ENCODE results near the gene PNLDC1. TPM values are rescaled to one million over a fixed set of nuclear protein-coding genes. Genes with fewer than 3 reads are reported as not detected.

Gene PNLDC1
- total and polyA plus RNA-seq, 9 of the 15 experiments (the other 6 are each of a cell fraction or from before 2014, with no cell fraction given): 0.12 TPM; not detected in 8

- Histone ChIP-seq H4K20me1 (replicated peaks; ENCODE audit: control insufficient read depth, insufficient read depth, low read length) (no peaks in the 10 kb centered on the region), H3K4me1 (replicated peaks in 1 of 2; ENCODE audit: control insufficient read depth in 2 of 2, insufficient read depth in 2 of 2, low read length in 2 of 2) (peaks cover 16 to 26% of the 10 kb centered on the region in 2 experiments; a peak in 4 of 5 replicates), H3K79me2 (ENCODE audit: control insufficient read depth, insufficient read depth, low read length) (peaks cover 33% of the 10 kb centered on the region), H3K9me1 (ENCODE audit: control insufficient read depth, insufficient read depth, low read length) (no peaks in the 10 kb centered on the region), H3K9ac (ENCODE audit: insufficient read depth in 1 of 2, low read depth in 2 of 2, low read length in 2 of 2) (no peak overlapping the region), H3K27me3 (ENCODE audit: control insufficient read depth in 2 of 2, insufficient read depth in 2 of 2, low read length in 2 of 2) (no peaks in the 10 kb centered on the region), H2AFZ (ENCODE audit: low read depth, low read length) (no peak overlapping the region), H3K36me3 (ENCODE audit: control insufficient read depth, insufficient read depth, low read length) (peaks cover 66% of the 10 kb centered on the region), H3K4me3 (no peak overlapping the region), H3K9me3 (replicated peaks; ENCODE audit: control insufficient read depth, insufficient read depth, low read depth, low read length) (no peaks in the 10 kb centered on the region), H3K4me2 (ENCODE audit: insufficient read depth, low read length) (no peak overlapping the region), H3K27ac (ENCODE audit: extremely low read depth, low read depth, low read length) (peak overlapping the region; percentile 48; the same call in 1 of the 3 replicates)
- intact Hi-C loops (cut with micrococcal nuclease): loop anchor here (2.0 kb wide), 2 partner anchors 29 to 67 kb away; partner anchors contain the start of genes SOD2 and TCP1
- POLR2A ChIA-PET: interaction anchor here (0.8 to 2.1 kb wide), 5 partner anchors 13 to 33 kb away, joined by 3 to 7 read pairs (median 3); partner anchors contain the start of genes MRPL18, TCP1 and WTAP
- no peak for FAIRE-seq
- no CpG with 5 or more reads among the region's 2 CpGs for WGBS (ENCODE audit: insufficient coverage, low coverage, missing lambda C conversion rate)
- DNase-seq (ENCODE audit: extremely low read depth in 1 of 4, low spot score in 3 of 4): no peak
- ATAC-seq: no peak
- in situ Hi-C loops (cut with MboI): no loop called here
- CTCF ChIA-PET (ENCODE audit: low intra/inter-chr PET ratio): no interaction called here
- BruUV-seq (replicated peaks): no TSS peak
- TF ChIP-seq SUPT5H (IDR thresholded peaks at IDR 0.05): 0 out of 2 replicates have a peak, but pooled peaks have one; percentile 44
- TF ChIP-seq ZBTB33 (CRISPR knock-in tag; IDR thresholded peaks at IDR 0.05): peak; percentile 65
- peak; percentile 49 for TF ChIP-seq POLR2A (conservative IDR thresholded peaks at IDR 0.05)
- TF ChIP-seq RCOR1 (IDR thresholded peaks at IDR 0.05; ENCODE audit: borderline replicate concordance in 1 of 2, low read depth in 2 of 2, low read length in 2 of 2): no peak
- TF ChIP-seq, protein P1, sequence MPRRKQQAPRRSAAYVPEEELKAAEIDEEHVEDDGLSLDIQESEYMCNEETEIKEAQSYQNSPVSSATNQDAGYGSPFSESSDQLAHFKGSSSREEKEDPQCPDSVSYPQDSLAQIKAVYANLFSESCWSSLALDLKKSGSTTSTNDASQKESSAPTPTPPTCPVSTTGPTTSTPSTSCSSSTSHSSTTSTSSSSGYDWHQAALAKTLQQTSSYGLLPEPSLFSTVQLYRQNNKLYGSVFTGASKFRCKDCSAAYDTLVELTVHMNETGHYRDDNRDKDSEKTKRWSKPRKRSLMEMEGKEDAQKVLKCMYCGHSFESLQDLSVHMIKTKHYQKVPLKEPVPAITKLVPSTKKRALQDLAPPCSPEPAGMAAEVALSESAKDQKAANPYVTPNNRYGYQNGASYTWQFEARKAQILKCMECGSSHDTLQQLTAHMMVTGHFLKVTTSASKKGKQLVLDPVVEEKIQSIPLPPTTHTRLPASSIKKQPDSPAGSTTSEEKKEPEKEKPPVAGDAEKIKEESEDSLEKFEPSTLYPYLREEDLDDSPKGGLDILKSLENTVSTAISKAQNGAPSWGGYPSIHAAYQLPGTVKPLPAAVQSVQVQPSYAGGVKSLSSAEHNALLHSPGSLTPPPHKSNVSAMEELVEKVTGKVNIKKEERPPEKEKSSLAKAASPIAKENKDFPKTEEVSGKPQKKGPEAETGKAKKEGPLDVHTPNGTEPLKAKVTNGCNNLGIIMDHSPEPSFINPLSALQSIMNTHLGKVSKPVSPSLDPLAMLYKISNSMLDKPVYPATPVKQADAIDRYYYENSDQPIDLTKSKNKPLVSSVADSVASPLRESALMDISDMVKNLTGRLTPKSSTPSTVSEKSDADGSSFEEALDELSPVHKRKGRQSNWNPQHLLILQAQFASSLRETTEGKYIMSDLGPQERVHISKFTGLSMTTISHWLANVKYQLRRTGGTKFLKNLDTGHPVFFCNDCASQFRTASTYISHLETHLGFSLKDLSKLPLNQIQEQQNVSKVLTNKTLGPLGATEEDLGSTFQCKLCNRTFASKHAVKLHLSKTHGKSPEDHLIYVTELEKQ (CRISPR knock-in tag; IDR thresholded peaks at IDR 0.05): no peak
- no peak for TF ChIP-seq JUNB (CRISPR knock-in tag; conservative IDR thresholded peaks at IDR 0.05)
- no peak for TF ChIP-seq ZZZ3 (IDR thresholded peaks at IDR 0.05)
- no peak for TF ChIP-seq GATAD2B (IDR thresholded peaks at IDR 0.05; ENCODE audit: borderline replicate concordance)
- 0 out of 4 replicates have a peak, but pooled peaks of 1 of the 2 experiments have one; percentile 13 for TF ChIP-seq FOXA3 (CRISPR knock-in tag; conservative IDR thresholded peaks at IDR 0.05 in 1 of 2, IDR thresholded peaks at IDR 0.05 in 1 of 2)
- TF ChIP-seq, protein P2, sequence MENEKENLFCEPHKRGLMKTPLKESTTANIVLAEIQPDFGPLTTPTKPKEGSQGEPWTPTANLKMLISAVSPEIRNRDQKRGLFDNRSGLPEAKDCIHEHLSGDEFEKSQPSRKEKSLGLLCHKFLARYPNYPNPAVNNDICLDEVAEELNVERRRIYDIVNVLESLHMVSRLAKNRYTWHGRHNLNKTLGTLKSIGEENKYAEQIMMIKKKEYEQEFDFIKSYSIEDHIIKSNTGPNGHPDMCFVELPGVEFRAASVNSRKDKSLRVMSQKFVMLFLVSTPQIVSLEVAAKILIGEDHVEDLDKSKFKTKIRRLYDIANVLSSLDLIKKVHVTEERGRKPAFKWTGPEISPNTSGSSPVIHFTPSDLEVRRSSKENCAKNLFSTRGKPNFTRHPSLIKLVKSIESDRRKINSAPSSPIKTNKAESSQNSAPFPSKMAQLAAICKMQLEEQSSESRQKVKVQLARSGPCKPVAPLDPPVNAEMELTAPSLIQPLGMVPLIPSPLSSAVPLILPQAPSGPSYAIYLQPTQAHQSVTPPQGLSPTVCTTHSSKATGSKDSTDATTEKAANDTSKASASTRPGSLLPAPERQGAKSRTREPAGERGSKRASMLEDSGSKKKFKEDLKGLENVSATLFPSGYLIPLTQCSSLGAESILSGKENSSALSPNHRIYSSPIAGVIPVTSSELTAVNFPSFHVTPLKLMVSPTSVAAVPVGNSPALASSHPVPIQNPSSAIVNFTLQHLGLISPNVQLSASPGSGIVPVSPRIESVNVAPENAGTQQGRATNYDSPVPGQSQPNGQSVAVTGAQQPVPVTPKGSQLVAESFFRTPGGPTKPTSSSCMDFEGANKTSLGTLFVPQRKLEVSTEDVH (IDR thresholded peaks at IDR 0.05; ENCODE audit: low read depth, partially characterized antibody): peak; percentile 25
Measured at GRCh38 chr6:159759645-159760044, 40.4 kb upstream of the PNLDC1 start.
